Keratinocyte (primary cell): Measurements from ENCODE around the gene CARD8. TPM values are rescaled to one million over a fixed set of nuclear protein-coding genes. Genes with fewer than 3 reads are reported as not detected.

ENCODE experiments used
- DNase-seq: peaks from one replicate; pipeline ENCODE4 v3.0.0-alpha.2; 2011; ENCODE audit warnings: low read depth, missing footprints, low spot score
- FAIRE-seq: peaks from 2 replicates; lab custom pipeline; 2011; peaks lifted over from hg19 to GRCh38; lab: Jason Lieb, UNC
- H2AFZ ChIP-seq: 2 replicates; pipeline ENCODE4 v1.6.0; 2012; ENCODE audit warnings: low read length, control low read depth, inconsistent platforms; ENCODE audit not compliant: control insufficient read depth
- H3K27ac ChIP-seq: 2 replicates; pipeline ENCODE4 v1.5.1; 2011; ENCODE audit warnings: low read length; ENCODE audit not compliant: control insufficient read depth, insufficient read depth
- H3K27me3 ChIP-seq: 3 replicates; pipeline ENCODE4 v1.6.0; 2011; ENCODE audit warnings: low read length; ENCODE audit not compliant: control insufficient read depth, insufficient read depth; ENCODE audit errors: extremely low read depth
- H3K36me3 ChIP-seq, 2 experiments: 2 replicates in 1 of 2; 3 replicates in 1 of 2; pipeline ENCODE4 v1.5.1; 2011; ENCODE audit warnings: low read length in 2 of 2, mild to moderate bottlenecking in 1 of 2; ENCODE audit not compliant: control insufficient read depth in 2 of 2, insufficient read depth in 2 of 2; ENCODE audit errors: extremely low read depth in 1 of 2
- H3K4me1 ChIP-seq: 3 replicates; pipeline ENCODE4 v1.5.1; 2011; ENCODE audit warnings: low read length; ENCODE audit not compliant: control insufficient read depth, insufficient read depth; ENCODE audit errors: extremely low read depth
- H3K4me2 ChIP-seq: 3 replicates; pipeline ENCODE4 v1.6.0; 2011; ENCODE audit warnings: low read depth, low read length; ENCODE audit not compliant: control insufficient read depth, insufficient read depth; ENCODE audit errors: extremely low read depth
- H3K4me3 ChIP-seq, 3 experiments: fragments of 200-600 bp in 1 of 3; sonication (generic) in 1 of 3; 2 replicates in 2 of 3; 3 replicates in 1 of 3; pipeline ENCODE4 v1.5.1; 2011 to 2016; ENCODE audit warnings: low read length in 3 of 3, mild to moderate bottlenecking in 3 of 3, control low read depth in 2 of 3, inconsistent platforms in 1 of 3, low read depth in 1 of 3, mixed read lengths in 1 of 3, mixed run types in 1 of 3, moderate library complexity in 1 of 3; ENCODE audit not compliant: control insufficient read depth in 2 of 3, insufficient read depth in 2 of 3; ENCODE audit errors: extremely low read depth in 1 of 3
- H3K79me2 ChIP-seq: 2 replicates; pipeline ENCODE4 v1.6.0; 2012; ENCODE audit warnings: low read length; ENCODE audit not compliant: control insufficient read depth, insufficient read depth
- H3K9ac ChIP-seq: 3 replicates; pipeline ENCODE4 v1.6.0; 2011; ENCODE audit warnings: low read length; ENCODE audit not compliant: control insufficient read depth, insufficient read depth; ENCODE audit errors: extremely low read depth
- H3K9me1 ChIP-seq: 3 replicates; pipeline ENCODE4 v1.6.0; 2011; ENCODE audit warnings: low read length; ENCODE audit not compliant: control insufficient read depth, insufficient read depth; ENCODE audit errors: extremely low read depth
- H3K9me3 ChIP-seq: 2 replicates; pipeline ENCODE4 v1.5.1; 2012; ENCODE audit warnings: low read depth, low read length; ENCODE audit not compliant: control insufficient read depth
- H4K20me1 ChIP-seq: 3 replicates; pipeline ENCODE4 v1.6.0; 2011; ENCODE audit warnings: low read length; ENCODE audit not compliant: control insufficient read depth, insufficient read depth; ENCODE audit errors: extremely low read depth
- EZH2 ChIP-seq: IDR thresholded peaks from one replicate; pipeline ENCODE4 v1.6.1; 2012; ENCODE audit warnings: inconsistent platforms, mild to moderate bottlenecking, low read length, moderate library complexity
- dilution Hi-C: fragments of 300-500 bp; cut with MboI; formaldehyde crosslinking; loops from one replicate; pipeline ENCODE4 v1.7.0; 2020; ENCODE audit warnings: low sequenced_read_pairs; ENCODE audit not compliant: extremely low pct_ligation_motif_present
- polyA plus RNA-seq, 5 experiments: library from polyadenylated mRNA; depleted of rRNA in 3 of 5; stranded (reverse) in 3 of 5; stranded (forward) in 1 of 5; unstranded in 1 of 5; fragments of >200 nt; gene quantifications; 1 replicate in 1 of 5; 2 replicates in 3 of 5; 3 replicates in 1 of 5; pipeline versions ENCODE4 v1.2.1 to v1.2.3, GENCODE V29; 2011 to 2012; ENCODE audit warnings: missing spikeins in 2 of 5, low read depth in 1 of 5, low replicate concordance in 1 of 5
- TF ChIP-seq, protein P1 (sequence below), 3 experiments: IDR thresholded peaks in 1 of 3; conservative IDR thresholded peaks in 1 of 3; optimal IDR thresholded peaks in 1 of 3; 2 replicates in 2 of 3; 3 replicates in 1 of 3; pipeline versions ENCODE3 to v1.5.1; 2011; ENCODE audit warnings: low read length in 3 of 3, mild to moderate bottlenecking in 3 of 3, moderate library complexity in 2 of 3, control low read depth in 1 of 3, inconsistent platforms in 1 of 3; ENCODE audit not compliant: insufficient read depth in 2 of 3; ENCODE audit errors: extremely low read depth in 1 of 3

The CARD8 gene
- polyA plus RNA-seq, 1 donor (not counting 4 experiments of a cell fraction or from before 2014, with no cell fraction given), result 5.2 TPM

GRCh38 chr19:48249502-48250014 is 6.2 kb downstream of the CARD8 start:
- H3K4me1 ChIP-seq, result no peaks in the 10 kb centered on the region
- H3K4me2 ChIP-seq, result no peak overlapping the region
- no peak overlapping the region for H2AFZ ChIP-seq
- DNase-seq (no peak), FAIRE-seq (no peak)
- no peaks in the 10 kb centered on the region for H3K9me1 ChIP-seq
- no peak overlapping the region for H3K27ac ChIP-seq
- peaks cover 0 to 2% of the 10 kb centered on the region in 2 experiments for H3K36me3 ChIP-seq
- dilution Hi-C loops, result no loop called here
- no peaks in the 10 kb centered on the region for H3K79me2 ChIP-seq
- no peak overlapping the region for H3K4me3 ChIP-seq
- H3K9ac ChIP-seq, result no peak overlapping the region
- no peak for TF ChIP-seq EZH2
- TF ChIP-seq, protein P1, sequence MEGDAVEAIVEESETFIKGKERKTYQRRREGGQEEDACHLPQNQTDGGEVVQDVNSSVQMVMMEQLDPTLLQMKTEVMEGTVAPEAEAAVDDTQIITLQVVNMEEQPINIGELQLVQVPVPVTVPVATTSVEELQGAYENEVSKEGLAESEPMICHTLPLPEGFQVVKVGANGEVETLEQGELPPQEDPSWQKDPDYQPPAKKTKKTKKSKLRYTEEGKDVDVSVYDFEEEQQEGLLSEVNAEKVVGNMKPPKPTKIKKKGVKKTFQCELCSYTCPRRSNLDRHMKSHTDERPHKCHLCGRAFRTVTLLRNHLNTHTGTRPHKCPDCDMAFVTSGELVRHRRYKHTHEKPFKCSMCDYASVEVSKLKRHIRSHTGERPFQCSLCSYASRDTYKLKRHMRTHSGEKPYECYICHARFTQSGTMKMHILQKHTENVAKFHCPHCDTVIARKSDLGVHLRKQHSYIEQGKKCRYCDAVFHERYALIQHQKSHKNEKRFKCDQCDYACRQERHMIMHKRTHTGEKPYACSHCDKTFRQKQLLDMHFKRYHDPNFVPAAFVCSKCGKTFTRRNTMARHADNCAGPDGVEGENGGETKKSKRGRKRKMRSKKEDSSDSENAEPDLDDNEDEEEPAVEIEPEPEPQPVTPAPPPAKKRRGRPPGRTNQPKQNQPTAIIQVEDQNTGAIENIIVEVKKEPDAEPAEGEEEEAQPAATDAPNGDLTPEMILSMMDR (optimal IDR thresholded peaks at IDR 0.05 in 1 of 3, IDR thresholded peaks at IDR 0.05 in 1 of 3, conservative IDR thresholded peaks at IDR 0.05 in 1 of 3; ENCODE audit: extremely low read depth in 1 of 3, insufficient read depth in 2 of 3, low read length in 3 of 3), result no peak
- H3K9me3 ChIP-seq, result no peaks in the 10 kb centered on the region
- no peaks in the 10 kb centered on the region for H4K20me1 ChIP-seq
- H3K27me3 ChIP-seq, result no peaks in the 10 kb centered on the region

DNA sequence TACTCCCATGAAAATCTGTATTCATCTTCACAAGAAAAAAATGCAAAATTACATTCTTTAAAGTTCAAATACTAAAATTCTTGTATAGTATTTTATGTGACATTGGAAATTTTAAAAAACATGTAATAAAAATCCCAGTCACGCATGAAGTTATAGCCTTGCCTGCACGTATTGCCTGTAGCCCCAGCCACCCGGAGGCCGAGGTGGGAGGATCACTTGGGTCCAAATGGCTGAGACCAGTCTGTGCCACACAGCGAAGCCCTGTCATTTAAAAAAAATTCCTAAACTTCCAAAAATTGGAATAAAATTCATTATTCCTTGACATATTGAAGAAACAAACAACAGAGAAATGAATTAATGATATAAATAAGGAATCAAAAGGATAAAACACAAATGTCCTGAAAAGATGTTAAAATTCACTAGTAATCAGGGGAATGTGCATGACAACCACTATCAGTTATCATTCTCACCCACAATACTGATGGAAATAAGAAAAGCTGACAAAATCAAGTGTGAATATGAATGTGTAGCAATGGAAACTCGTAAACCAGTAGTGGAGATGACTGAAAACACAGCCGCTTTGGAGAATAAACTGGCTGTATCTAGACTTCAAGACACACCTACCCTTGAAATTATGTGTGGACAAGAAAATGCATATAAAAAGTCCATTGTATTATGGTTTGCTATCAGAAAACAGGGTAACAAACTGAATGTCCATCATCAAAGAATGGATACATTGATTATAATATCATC is 7.5 kb downstream of the CARD8 start:
- H4K20me1 ChIP-seq, result no peaks in the 10 kb centered on the region
- no peaks in the 10 kb centered on the region for H3K9me3 ChIP-seq
- dilution Hi-C loops, result no loop called here
- H3K27ac ChIP-seq, result no peak overlapping the region
- no peak overlapping the region for H3K4me2 ChIP-seq
- no peaks in the 10 kb centered on the region for H3K27me3 ChIP-seq
- no peaks in the 10 kb centered on the region for H3K4me1 ChIP-seq
- H3K79me2 ChIP-seq, result no peaks in the 10 kb centered on the region
- DNase-seq (no peak), FAIRE-seq (no peak)
- no peak overlapping the region for H3K9ac ChIP-seq
- no peaks in the 10 kb centered on the region for H3K9me1 ChIP-seq
- H3K36me3 ChIP-seq, result peaks cover 0 to 2% of the 10 kb centered on the region in 2 experiments
- H3K4me3 ChIP-seq, result no peak overlapping the region
- TF ChIP-seq, protein P1 (optimal IDR thresholded peaks at IDR 0.05 in 1 of 3, IDR thresholded peaks at IDR 0.05 in 1 of 3, conservative IDR thresholded peaks at IDR 0.05 in 1 of 3; ENCODE audit: extremely low read depth in 1 of 3, insufficient read depth in 2 of 3, low read length in 3 of 3), result no peak
- TF ChIP-seq EZH2, result no peak
- H2AFZ ChIP-seq, result no peak overlapping the region
